22Rv1 (cell line): ENCODE results near the gene IPPK.
A peak's percentile ranks its signal among the peaks of the same experiment; 100 is the strongest.

ENCODE experiments used
- H3K27ac ChIP-seq: fragments of 450-650 bp; 2 replicates; pipeline ENCODE4 v1.5.1; 2017
- ZFX ChIP-seq: fragments of 450-650 bp; IDR thresholded peaks from 2 replicates; pipeline ENCODE4 v1.6.1; 2017; ENCODE audit warnings: antibody characterized with exemption, borderline replicate concordance
- TF ChIP-seq, protein P1 (sequence below): fragments of 450-650 bp; IDR thresholded peaks from 2 replicates; pipeline ENCODE4 v1.5.1; 2017; ENCODE audit warnings: mild to moderate bottlenecking

The IPPK gene

GRCh38 chr9:92638621-92639101 lies 31.3 kb downstream of the IPPK start:
- no peak overlapping the region for H3K27ac ChIP-seq
- no peak for TF ChIP-seq ZFX
- TF ChIP-seq, protein P1, sequence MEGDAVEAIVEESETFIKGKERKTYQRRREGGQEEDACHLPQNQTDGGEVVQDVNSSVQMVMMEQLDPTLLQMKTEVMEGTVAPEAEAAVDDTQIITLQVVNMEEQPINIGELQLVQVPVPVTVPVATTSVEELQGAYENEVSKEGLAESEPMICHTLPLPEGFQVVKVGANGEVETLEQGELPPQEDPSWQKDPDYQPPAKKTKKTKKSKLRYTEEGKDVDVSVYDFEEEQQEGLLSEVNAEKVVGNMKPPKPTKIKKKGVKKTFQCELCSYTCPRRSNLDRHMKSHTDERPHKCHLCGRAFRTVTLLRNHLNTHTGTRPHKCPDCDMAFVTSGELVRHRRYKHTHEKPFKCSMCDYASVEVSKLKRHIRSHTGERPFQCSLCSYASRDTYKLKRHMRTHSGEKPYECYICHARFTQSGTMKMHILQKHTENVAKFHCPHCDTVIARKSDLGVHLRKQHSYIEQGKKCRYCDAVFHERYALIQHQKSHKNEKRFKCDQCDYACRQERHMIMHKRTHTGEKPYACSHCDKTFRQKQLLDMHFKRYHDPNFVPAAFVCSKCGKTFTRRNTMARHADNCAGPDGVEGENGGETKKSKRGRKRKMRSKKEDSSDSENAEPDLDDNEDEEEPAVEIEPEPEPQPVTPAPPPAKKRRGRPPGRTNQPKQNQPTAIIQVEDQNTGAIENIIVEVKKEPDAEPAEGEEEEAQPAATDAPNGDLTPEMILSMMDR = no peak

DNA sequence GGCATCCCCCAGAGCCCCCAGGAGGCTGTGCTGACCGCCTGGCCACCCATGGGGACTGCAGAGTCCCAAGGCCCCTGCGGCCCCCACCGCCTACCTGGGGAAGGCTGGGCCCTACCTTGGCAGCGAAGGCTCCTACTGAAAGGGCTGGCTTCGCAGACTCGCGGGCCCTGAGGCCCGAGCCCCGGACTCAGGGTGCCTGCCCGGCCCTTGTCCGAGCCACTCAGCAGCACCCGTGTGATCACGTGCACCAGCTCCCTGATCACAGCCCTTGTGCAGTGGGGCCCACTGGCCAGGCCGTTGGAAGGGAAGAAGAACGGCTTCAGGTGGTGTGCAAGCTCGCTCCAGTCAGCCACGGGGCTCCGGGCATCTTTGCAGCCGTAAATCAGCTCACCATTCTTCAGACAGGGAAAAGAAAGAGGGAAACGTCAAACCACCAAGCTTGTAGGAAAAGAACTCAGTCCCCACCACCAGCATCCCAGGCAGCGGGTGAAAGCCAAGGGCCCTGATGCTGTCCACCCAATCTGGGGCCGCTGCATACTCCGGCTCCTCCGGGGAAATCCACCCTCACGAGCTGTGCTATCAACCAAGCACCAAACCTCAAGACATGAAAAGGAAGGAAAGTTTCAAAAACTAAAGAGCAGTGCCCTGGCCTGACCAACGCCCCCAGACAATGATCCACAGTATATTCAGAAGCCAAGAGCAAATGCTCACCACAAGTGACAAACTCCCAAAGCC lies 31.9 kb downstream of the IPPK start:
- TF ChIP-seq ZFX = no peak
- TF ChIP-seq, protein P1 = no peak
- no peak overlapping the region for H3K27ac ChIP-seq

GRCh38 chr9:92637326-92637725 lies 32.6 kb downstream of the IPPK start:
- H3K27ac ChIP-seq = no peak overlapping the region
- TF ChIP-seq, protein P1 = no peak
- TF ChIP-seq ZFX = no peak

GRCh38 chr9:92636627-92637026 lies 33.3 kb downstream of the IPPK start:
- TF ChIP-seq, protein P1 = no peak
- no peak for TF ChIP-seq ZFX
- H3K27ac ChIP-seq = no peak overlapping the region

- H3K27ac ChIP-seq = no peak overlapping the region
These were observed 34.2 kb downstream of the IPPK start for GRCh38 chr9:92635760-92636159.

GRCh38 chr9:92634712-92635605 lies 35.0 kb downstream of the IPPK start:
- TF ChIP-seq ZFX = no peak
- TF ChIP-seq, protein P1 = peak; percentile 91

More at GRCh38 chr9:92635760-92636159, 34.2 kb downstream of the IPPK start:
- TF ChIP-seq, protein P1 = no peak
- TF ChIP-seq ZFX = no peak

More at GRCh38 chr9:92634712-92635605, 35.0 kb downstream of the IPPK start:
- H3K27ac ChIP-seq = no peak overlapping the region
